HUES48 (cell line): ENCODE data around the gene MRAS.
"Not testable (repeated sequence)": the region's sequence is repeated elsewhere in the genome, so short reads cannot be mapped to it uniquely, and the experiment has no call there.

Source experiments
- H3K27ac ChIP-seq: one replicate; pipeline ENCODE4 v1.7.0; 2013; ENCODE audit warnings: low read depth, low read length, inconsistent platforms
- H3K27me3 ChIP-seq: 2 replicates; pipeline ENCODE4 v1.6.1; 2013; ENCODE audit warnings: mild to moderate bottlenecking, low read length; ENCODE audit not compliant: control insufficient read depth, insufficient read depth
- H3K36me3 ChIP-seq: 2 replicates; pipeline ENCODE4 v1.6.1; 2013; ENCODE audit warnings: low read length; ENCODE audit not compliant: control insufficient read depth, insufficient read depth
- H3K4me1 ChIP-seq: 2 replicates; pipeline ENCODE4 v1.6.1; 2013; ENCODE audit warnings: mild to moderate bottlenecking, low read length; ENCODE audit not compliant: control insufficient read depth, insufficient read depth
- H3K4me3 ChIP-seq: 2 replicates; pipeline ENCODE4 v1.5.1; 2013; ENCODE audit warnings: mild to moderate bottlenecking, low read depth, low read length
- H3K9ac ChIP-seq: 2 replicates; pipeline ENCODE4 v1.6.1; 2013; ENCODE audit warnings: mild to moderate bottlenecking, low read depth, low read length, moderate library complexity
- H3K9me3 ChIP-seq: 2 replicates; pipeline ENCODE4 v1.6.1; 2013; ENCODE audit warnings: low read length; ENCODE audit not compliant: control insufficient read depth, insufficient read depth

The MRAS gene

GRCh38 chr3:138448631-138449030 lies 100.3 kb downstream of the MRAS start:
- Histone ChIP-seq H3K27ac (no peak overlapping the region), H3K9me3 (no peaks in the 10 kb centered on the region), H3K4me1 (no peaks in the 10 kb centered on the region), H3K27me3 (no peaks in the 10 kb centered on the region), H3K9ac (no peak overlapping the region), H3K36me3 (no peaks in the 10 kb centered on the region), H3K4me3 (no peak overlapping the region)

GRCh38 chr3:138449490-138449889 lies 101.1 kb downstream of the MRAS start:
- Histone ChIP-seq H3K4me3 (no peak overlapping the region), H3K4me1 (no peaks in the 10 kb centered on the region), H3K27me3 (no peaks in the 10 kb centered on the region), H3K27ac (no peak overlapping the region), H3K9ac (no peak overlapping the region), H3K9me3 (no peaks in the 10 kb centered on the region), H3K36me3 (no peaks in the 10 kb centered on the region)

GRCh38 chr3:138450181-138450580 lies 101.8 kb downstream of the MRAS start:
- no peak overlapping the region for H3K27ac ChIP-seq
- H3K4me3 ChIP-seq, result no peak overlapping the region
- 0 out of 2 replicates have a peak, but pooled peaks cover 2% of the 10 kb centered on the region for H3K36me3 ChIP-seq
- no peak overlapping the region for H3K9ac ChIP-seq
- H3K4me1 ChIP-seq, result no peaks in the 10 kb centered on the region
- no peaks in the 10 kb centered on the region for H3K9me3 ChIP-seq
- H3K27me3 ChIP-seq, result no peaks in the 10 kb centered on the region

- Histone ChIP-seq H3K9me3 (no peaks in the 10 kb centered on the region), H3K9ac (no peak overlapping the region), H3K27me3 (no peaks in the 10 kb centered on the region), H3K27ac (no peak overlapping the region), H3K4me3 (no peak overlapping the region), H3K36me3 (0 out of 2 replicates have a peak, but pooled peaks cover 7% of the 10 kb centered on the region), H3K4me1 (no peaks in the 10 kb centered on the region)
Observed at GRCh38 chr3:138450704-138451424, 102.5 kb downstream of the MRAS start.

- H3K36me3 ChIP-seq, result 0 out of 2 replicates have a peak, but pooled peaks cover 7% of the 10 kb centered on the region
- no peak overlapping the region for H3K4me3 ChIP-seq
- no peak overlapping the region for H3K9ac ChIP-seq
- H3K27ac ChIP-seq, result no peak overlapping the region
- H3K4me1 ChIP-seq, result no peaks in the 10 kb centered on the region
- no peaks in the 10 kb centered on the region for H3K9me3 ChIP-seq
- H3K27me3 ChIP-seq, result no peaks in the 10 kb centered on the region
Observed at GRCh38 chr3:138451595-138452162, 103.3 kb downstream of the MRAS start.

- Histone ChIP-seq H3K4me3 (no peak overlapping the region), H3K27ac (no peak overlapping the region), H3K27me3 (no peaks in the 10 kb centered on the region), H3K36me3 (peaks cover 9% of the 10 kb centered on the region; the same call in 1 of the 2 replicates), H3K9me3 (no peaks in the 10 kb centered on the region), H3K9ac (no peak overlapping the region), H3K4me1 (no peaks in the 10 kb centered on the region)
Observed at GRCh38 chr3:138452436-138452835, 104.1 kb downstream of the MRAS start.

GRCh38 chr3:138453940-138454339 lies 105.6 kb downstream of the MRAS start:
- H3K27me3 ChIP-seq, H3K27ac ChIP-seq, H3K4me1 ChIP-seq, H3K4me3 ChIP-seq, H3K9me3 ChIP-seq, H3K9ac ChIP-seq: not testable (repeated sequence)
- H3K36me3 ChIP-seq, result peaks cover 12% of the 10 kb centered on the region; the same call in 1 of the 2 replicates
